Measurements from ENCODE around the gene XKRX. TPM values are rescaled to one million over a fixed set of nuclear protein-coding genes. Genes with fewer than 3 reads are reported as not detected.

Gene XKRX
- total RNA-seq, 1 donor = under 0.01 TPM

DNA sequence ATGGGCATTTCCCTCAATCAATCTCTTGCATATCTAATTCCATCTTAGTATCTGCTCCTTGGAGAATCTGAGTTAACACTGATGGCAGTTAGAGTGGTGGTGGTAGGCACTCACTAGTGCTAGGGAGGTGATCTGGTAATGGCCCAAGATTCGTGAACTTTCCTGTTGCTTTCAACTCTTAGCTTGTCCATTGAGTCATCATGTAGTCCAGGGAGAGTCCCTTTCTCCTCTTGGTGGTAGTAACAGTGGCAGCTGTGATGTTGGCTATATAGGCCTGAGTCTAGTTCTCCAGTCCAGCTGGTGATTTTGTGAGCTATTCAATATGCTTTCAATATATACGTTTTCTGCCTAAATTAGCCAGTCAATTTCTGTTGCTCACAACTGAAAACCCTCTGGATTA lies 7.0 kb upstream of the XKRX start:
- no peaks in the 10 kb centered on the region for H4K20me1 ChIP-seq (ENCODE audit: insufficient read depth, low read length)
- TF ChIP-seq CTCF (IDR thresholded peaks at IDR 0.05; ENCODE audit: extremely low read depth, low read depth, low read length) = no peak
- H3K4me2 ChIP-seq (ENCODE audit: insufficient read depth, low read length) = no peak overlapping the region
- peak; percentile 21 for DNase-seq (ENCODE audit: insufficient read length, low spot score, missing footprints)
- no peaks in the 10 kb centered on the region for H3K36me3 ChIP-seq (ENCODE audit: insufficient read depth, low read length)
- no peaks in the 10 kb centered on the region for H3K79me2 ChIP-seq (ENCODE audit: insufficient read depth, low read length)
- H3K27me3 ChIP-seq (ENCODE audit: insufficient read depth, low read length) = no peaks in the 10 kb centered on the region
- H3K9me3 ChIP-seq (ENCODE audit: low read depth, low read length) = peaks cover 4% of the 10 kb centered on the region
- no peak overlapping the region for H3K27ac ChIP-seq (ENCODE audit: low read depth, low read length)
- H2AFZ ChIP-seq (ENCODE audit: low read length) = no peak overlapping the region
- H3K4me3 ChIP-seq (ENCODE audit: insufficient read depth, low read length) = no peak overlapping the region
- no peaks in the 10 kb centered on the region for H3K4me1 ChIP-seq (ENCODE audit: insufficient read depth, low read length)

DNA sequence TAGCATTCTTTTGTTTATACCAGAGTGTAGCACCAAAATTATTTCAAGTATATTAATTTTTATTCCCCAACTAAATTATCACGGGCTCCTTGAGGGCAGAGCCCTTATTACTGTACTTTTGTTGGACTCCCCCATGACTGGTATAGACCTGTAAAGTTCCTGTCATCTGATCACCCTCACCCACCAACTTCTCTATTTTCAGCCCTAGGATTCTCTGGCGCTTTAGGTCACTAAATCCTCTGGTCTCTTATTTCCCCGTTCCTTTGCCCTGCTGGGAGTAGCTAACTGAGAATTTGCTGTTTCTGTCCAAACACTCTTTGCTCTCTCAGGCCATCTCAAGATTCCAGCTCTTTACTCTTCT lies 3.2 kb upstream of the XKRX start:
- no peak for DNase-seq (ENCODE audit: insufficient read length, low spot score, missing footprints)
- Histone ChIP-seq H3K4me3 (ENCODE audit: insufficient read depth, low read length) (no peak overlapping the region), H3K36me3 (ENCODE audit: insufficient read depth, low read length) (no peaks in the 10 kb centered on the region), H3K27ac (ENCODE audit: low read depth, low read length) (no peak overlapping the region), H3K79me2 (ENCODE audit: insufficient read depth, low read length) (no peaks in the 10 kb centered on the region), H3K4me2 (ENCODE audit: insufficient read depth, low read length) (no peak overlapping the region), H2AFZ (ENCODE audit: low read length) (no peak overlapping the region), H4K20me1 (ENCODE audit: insufficient read depth, low read length) (no peaks in the 10 kb centered on the region), H3K27me3 (ENCODE audit: insufficient read depth, low read length) (peaks cover 5% of the 10 kb centered on the region), H3K9me3 (ENCODE audit: low read depth, low read length) (peaks cover 4% of the 10 kb centered on the region), H3K4me1 (ENCODE audit: insufficient read depth, low read length) (no peaks in the 10 kb centered on the region)
- TF ChIP-seq CTCF (IDR thresholded peaks at IDR 0.05; ENCODE audit: extremely low read depth, low read depth, low read length) = no peak

DNA sequence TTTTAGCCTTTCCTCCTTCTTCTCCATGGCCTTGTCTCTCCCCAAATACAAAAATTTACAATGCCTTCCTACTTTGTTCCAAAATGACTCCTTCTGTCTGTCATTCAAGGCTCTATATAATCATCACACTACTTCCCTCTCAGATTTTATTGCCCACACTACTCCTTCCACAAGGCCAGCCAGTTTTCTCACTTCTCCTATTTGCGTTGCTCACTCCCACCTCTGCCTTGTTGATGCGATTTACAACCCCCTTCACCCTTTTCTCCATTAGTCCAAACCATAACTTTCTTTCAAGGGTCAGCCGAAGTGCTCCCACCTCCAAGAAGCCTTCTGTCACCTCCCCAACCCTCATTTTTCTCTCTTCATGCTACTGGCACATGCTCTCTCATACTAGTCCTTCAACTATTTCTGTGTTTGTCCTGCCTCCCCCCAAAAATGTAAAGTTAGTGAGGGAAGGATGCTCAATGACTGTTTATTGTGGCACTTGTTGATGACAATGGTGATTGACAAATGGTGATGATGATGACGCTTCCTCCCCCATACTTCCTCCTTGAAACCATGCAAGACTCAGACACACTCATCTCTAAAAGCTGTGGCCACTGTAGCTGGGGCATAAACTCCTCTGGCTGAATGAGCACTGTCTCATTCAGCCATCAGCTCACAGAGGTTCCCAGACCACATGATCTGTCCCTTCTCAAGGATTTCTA lies 2.7 kb upstream of the XKRX start:
- no peak for DNase-seq (ENCODE audit: insufficient read length, low spot score, missing footprints)
- Histone ChIP-seq H3K4me3 (ENCODE audit: insufficient read depth, low read length) (no peak overlapping the region), H3K79me2 (ENCODE audit: insufficient read depth, low read length) (no peaks in the 10 kb centered on the region), H3K9me3 (ENCODE audit: low read depth, low read length) (peaks cover 4% of the 10 kb centered on the region), H3K4me1 (ENCODE audit: insufficient read depth, low read length) (no peaks in the 10 kb centered on the region), H3K27me3 (ENCODE audit: insufficient read depth, low read length) (peaks cover 5% of the 10 kb centered on the region), H3K36me3 (ENCODE audit: insufficient read depth, low read length) (no peaks in the 10 kb centered on the region), H4K20me1 (ENCODE audit: insufficient read depth, low read length) (no peaks in the 10 kb centered on the region), H3K4me2 (ENCODE audit: insufficient read depth, low read length) (no peak overlapping the region), H3K27ac (ENCODE audit: low read depth, low read length) (no peak overlapping the region), H2AFZ (ENCODE audit: low read length) (no peak overlapping the region)
- no peak for TF ChIP-seq CTCF (IDR thresholded peaks at IDR 0.05; ENCODE audit: extremely low read depth, low read depth, low read length)

- Histone ChIP-seq H3K4me1 (ENCODE audit: insufficient read depth, low read length) (no peaks in the 10 kb centered on the region), H3K9me3 (ENCODE audit: low read depth, low read length) (peaks cover 4% of the 10 kb centered on the region), H3K27ac (ENCODE audit: low read depth, low read length) (no peak overlapping the region), H4K20me1 (ENCODE audit: insufficient read depth, low read length) (no peaks in the 10 kb centered on the region), H3K36me3 (ENCODE audit: insufficient read depth, low read length) (no peaks in the 10 kb centered on the region), H3K4me3 (ENCODE audit: insufficient read depth, low read length) (no peak overlapping the region), H3K79me2 (ENCODE audit: insufficient read depth, low read length) (no peaks in the 10 kb centered on the region), H3K4me2 (ENCODE audit: insufficient read depth, low read length) (no peak overlapping the region), H3K27me3 (ENCODE audit: insufficient read depth, low read length) (peaks cover 9% of the 10 kb centered on the region), H2AFZ (ENCODE audit: low read length) (no peak overlapping the region)
- DNase-seq (ENCODE audit: insufficient read length, low spot score, missing footprints) = no peak
- no peak for TF ChIP-seq CTCF (IDR thresholded peaks at IDR 0.05; ENCODE audit: extremely low read depth, low read depth, low read length)
These were observed 2.3 kb downstream of the XKRX start for GRCh38 chrX:100926453-100926852.
